Kasumi-1 (cell line): ENCODE data around the gene ANTXR1.

ENCODE experiments used
- DNase-seq, 2 experiments: peaks; one replicate each; lab custom pipeline; 2025; lab: John Stamatoyannopoulos, UW

The ANTXR1 gene

GRCh38 chr2:69013142-69013839 lies at the start of gene ANTXR1:
Gene ANTXR1, plus strand, starts transcription at chr2:69013179. Its CDS starts 321 bp downstream, at chr2:69013500.
- peak; percentile 81 to 83 for DNase-seq

- no peak for DNase-seq
These were observed 48.7 kb upstream of the ANTXR1 start for GRCh38 chr2:68964282-68964681.

- DNase-seq = peak; percentile 4 to 15
These were observed 44.8 kb upstream of the ANTXR1 start for GRCh38 chr2:68968221-68968620.

GRCh38 chr2:68969736-68970490 lies 43.1 kb upstream of the ANTXR1 start:
- DNase-seq = no peak

- no peak for DNase-seq
These were observed 42.3 kb upstream of the ANTXR1 start for GRCh38 chr2:68970566-68971265.

- no peak for DNase-seq
These were observed 41.3 kb upstream of the ANTXR1 start for GRCh38 chr2:68971591-68972231.

- DNase-seq = no peak
These were observed 38.7 kb upstream of the ANTXR1 start, which contains the start of gene GKN1 for GRCh38 chr2:68974251-68974650. Gene GKN1, plus strand, starts transcription at chr2:68974636. Its CDS starts 42 bp downstream, at chr2:68974678.

GRCh38 chr2:68974946-68975665 lies 37.9 kb upstream of the ANTXR1 start:
- no peak for DNase-seq

GRCh38 chr2:68975844-68976243 lies 37.1 kb upstream of the ANTXR1 start:
- no peak for DNase-seq

GRCh38 chr2:68977453-68977852 lies 35.5 kb upstream of the ANTXR1 start:
- no peak for DNase-seq

- no peak for DNase-seq
These were observed 34.9 kb upstream of the ANTXR1 start for GRCh38 chr2:68978098-68978497.

- DNase-seq = no peak
These were observed 32.0 kb upstream of the ANTXR1 start for GRCh38 chr2:68980956-68981355.

- no peak for DNase-seq
These were observed 25.9 kb upstream of the ANTXR1 start for GRCh38 chr2:68987021-68987503.

- DNase-seq = no peak
These were observed 23.9 kb upstream of the ANTXR1 start for GRCh38 chr2:68989035-68989434.

- DNase-seq = no peak
These were observed 20.6 kb upstream of the ANTXR1 start for GRCh38 chr2:68992341-68992740.

GRCh38 chr2:68992933-68993332 lies 20.0 kb upstream of the ANTXR1 start:
- no peak for DNase-seq

- DNase-seq = no peak
These were observed 19.3 kb upstream of the ANTXR1 start for GRCh38 chr2:68993660-68994059.

- DNase-seq = no peak
These were observed 18.1 kb upstream of the ANTXR1 start for GRCh38 chr2:68994864-68995263.

GRCh38 chr2:68995916-68996315 lies 17.1 kb upstream of the ANTXR1 start:
- no peak for DNase-seq

GRCh38 chr2:68997401-68997800 lies 15.6 kb upstream of the ANTXR1 start:
- no peak for DNase-seq

GRCh38 chr2:69001879-69002278 lies 11.1 kb upstream of the ANTXR1 start:
- DNase-seq = no peak
